GM21825 (cell line): ENCODE measurements around the gene STK26.
"Not testable (repeated sequence)": the region's sequence is repeated elsewhere in the genome, so short reads cannot be mapped to it uniquely, and the experiment has no call there.

Source experiments
- ATAC-seq: cut with Tn5 transposase; IDR thresholded peaks from one replicate; pipeline ENCODE4 v1.9.1; 2021; ENCODE audit warnings: mild to moderate bottlenecking, moderate library complexity; ENCODE audit not compliant: unreplicated experiment

STK26 gene

DNA sequence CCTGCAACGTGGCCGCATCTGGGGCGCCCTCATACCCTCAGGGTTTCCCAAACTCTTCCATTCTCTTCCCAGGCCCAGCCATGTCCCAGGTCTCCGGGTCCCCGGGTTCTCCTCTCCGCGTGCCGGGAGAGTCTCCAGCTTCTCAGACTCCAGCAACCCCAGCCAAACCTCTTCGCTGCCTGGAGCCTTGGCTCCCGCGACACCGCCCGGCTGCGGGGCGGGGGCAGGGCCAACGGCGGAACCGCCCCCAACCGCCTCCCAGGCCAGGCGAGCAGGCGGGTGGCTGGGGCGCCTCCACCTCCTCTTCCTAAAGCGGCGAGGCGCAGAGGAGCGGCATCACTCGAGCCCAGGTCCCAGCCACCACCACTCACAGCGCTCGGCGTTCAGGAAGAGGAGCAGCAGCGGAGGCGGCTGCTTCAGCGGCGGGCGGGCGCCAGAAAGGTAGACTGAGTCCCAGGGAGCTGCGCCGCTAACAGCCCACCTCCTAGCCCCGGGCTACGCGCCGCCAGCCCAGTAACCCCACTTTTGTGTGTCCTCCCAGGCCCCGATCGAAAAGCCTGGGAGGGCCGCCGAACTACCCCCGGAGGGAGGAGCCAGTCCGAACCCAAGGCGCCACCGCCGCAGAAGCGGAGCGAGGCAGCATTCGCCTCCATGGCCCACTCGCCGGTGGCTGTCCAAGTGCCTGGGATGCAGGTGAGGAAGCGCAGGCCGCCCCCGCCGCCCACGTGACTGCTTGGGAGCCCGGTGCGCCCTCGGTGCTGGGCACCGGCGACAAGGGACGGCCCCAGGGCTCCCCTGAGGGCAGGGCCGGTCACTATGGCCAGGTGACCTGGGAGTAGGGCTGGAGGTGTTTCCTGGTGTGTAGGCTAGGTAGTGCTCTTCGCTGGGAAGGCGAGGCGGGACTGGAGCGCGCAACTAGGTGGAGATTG lies at the start of gene STK26:
TSS of gene STK26 (plus strand) at position 336 of the 929 bp plus-strand sequence. CDS start at position 652, 316 bp downstream.
- peak; percentile 75 for ATAC-seq

DNA sequence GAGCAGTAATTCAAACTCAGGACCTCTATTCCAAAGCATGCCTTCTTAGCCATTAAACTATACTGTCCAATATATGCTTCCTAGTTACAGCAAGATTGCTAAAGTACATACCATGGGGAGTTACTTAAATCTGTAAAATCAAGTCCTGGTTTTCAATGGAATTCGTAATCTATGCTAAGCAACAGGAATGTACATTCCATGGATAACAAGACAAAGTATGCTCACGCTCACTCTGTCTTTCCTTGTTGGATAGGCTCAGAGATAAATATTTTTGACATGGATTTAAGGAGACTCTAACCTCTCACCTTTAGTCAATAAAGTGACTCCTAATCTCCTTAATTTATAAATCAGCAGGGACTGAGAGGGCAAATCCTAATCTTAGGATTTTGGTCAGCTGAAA lies 47.3 kb upstream of the STK26 start:
- no peak for ATAC-seq

DNA sequence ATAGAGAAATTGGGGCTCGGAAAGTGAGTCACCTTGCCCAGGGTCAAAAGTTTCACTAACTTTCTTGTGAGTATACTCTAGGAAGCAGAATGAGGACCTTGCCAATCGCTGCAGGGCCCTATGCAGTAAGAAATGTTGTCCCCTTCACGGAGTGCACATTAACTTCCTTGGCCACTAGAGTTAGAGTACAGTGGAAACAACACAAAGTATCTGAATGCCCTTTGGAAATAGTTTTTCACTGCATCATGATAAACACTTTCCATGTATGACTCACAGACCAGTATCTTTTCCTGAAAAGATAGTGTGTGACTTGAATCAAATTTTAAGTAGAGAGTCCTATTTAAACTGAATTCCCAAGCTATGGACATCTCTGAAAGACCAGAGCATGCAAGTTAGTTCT lies 45.5 kb upstream of the STK26 start:
- no peak for ATAC-seq

DNA sequence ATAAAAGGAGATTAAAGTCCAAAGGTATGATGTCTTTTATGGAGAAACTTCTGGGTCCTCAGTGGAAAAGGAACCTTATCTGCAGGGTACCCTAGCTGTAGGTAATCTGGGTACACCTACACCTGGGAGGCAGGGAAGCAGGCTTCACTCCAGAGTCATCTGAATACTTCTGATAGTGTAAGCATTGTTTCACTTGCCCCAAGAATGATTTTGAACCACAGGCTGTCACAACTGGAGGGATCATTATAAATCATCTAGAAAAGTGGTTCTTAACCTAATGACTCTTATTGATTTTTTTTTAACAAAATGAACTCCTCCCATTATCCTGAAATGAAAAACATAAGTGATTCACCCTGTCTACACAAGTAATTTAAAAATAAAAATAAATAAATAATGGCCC lies 44.0 kb upstream of the STK26 start:
- ATAC-seq, result no peak

DNA sequence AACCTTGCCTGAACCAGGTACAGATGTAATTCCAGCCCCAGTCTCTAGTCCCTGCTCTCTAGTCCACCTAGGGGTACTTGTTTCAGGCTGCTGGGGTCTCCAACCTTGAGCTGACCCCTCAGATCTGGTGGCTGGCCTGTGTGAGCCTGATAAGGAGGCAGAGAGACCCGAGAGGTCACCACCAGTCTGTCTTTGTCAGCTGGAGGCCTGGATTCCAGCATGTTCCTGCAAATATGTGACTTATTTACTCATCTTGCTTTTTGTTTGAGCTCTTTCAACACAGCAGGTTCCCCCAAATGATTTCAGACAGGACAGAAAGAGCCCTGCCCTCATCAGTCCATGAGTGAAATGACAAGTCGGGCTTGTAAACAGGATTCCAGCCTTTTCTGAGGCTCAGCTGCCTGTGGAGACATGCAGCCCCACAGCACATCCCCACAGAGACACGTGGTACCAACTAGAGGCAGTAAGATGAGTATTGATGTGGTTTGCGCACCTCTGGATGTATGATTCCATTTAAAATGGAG lies 37.5 kb upstream of the STK26 start:
- no peak for ATAC-seq

DNA sequence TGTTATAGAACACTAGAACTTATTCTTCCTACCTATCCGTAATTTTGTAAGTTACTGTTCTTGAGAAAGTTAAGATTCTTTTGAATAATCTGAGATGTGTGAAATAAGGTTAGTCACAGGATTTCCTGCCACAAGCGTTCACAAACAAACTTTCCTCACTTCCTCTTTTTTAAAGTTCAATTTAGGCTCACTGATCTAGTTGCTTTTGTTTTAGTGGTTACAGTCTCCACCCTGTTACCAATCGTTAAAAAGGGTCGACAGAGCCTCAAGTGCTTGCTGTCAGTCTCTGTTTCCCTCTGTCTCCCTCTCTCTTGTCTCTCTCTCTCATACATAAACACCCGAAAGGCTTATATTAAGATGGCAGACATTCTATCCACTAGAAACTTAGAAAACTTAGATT lies 35.9 kb upstream of the STK26 start:
- peak; percentile 98 for ATAC-seq

DNA sequence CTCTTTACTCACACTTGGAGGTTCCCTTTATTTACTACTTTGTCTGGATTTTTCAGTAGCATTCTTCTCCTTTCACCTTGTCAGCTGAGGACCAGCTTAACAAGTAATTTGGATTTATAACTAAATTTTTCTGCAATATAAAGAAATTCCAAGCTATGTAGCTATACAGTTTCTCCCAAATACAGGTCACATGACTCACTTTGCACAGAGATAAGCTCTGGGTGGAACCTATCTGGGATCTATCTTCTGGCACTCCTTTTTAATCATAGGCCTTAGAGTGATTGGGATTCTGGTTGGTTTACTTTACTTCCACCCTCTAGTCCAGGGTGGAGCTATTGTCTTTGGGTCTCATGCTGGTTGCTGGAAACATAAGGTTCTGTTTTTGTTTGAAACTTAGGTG lies 34.9 kb upstream of the STK26 start:
- no peak for ATAC-seq

DNA sequence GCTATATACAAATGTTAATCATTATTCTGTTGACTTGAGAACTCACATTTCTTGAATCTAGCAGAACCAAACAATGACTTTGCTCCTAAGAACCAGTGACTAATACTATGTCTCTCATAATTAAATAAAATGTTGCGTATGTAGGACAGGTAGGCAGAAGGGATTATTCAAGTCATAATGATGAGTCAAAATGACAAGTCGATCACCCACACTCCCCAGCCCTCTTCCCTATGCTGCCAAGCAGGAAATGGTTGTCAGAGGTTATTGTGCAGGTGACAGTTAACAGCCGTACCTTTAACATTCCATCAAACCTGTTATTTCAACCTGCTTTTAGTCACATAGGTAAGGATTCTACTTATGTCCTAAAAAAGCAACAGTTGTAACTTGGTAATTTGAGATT lies 22.0 kb upstream of the STK26 start:
- ATAC-seq, result no peak

DNA sequence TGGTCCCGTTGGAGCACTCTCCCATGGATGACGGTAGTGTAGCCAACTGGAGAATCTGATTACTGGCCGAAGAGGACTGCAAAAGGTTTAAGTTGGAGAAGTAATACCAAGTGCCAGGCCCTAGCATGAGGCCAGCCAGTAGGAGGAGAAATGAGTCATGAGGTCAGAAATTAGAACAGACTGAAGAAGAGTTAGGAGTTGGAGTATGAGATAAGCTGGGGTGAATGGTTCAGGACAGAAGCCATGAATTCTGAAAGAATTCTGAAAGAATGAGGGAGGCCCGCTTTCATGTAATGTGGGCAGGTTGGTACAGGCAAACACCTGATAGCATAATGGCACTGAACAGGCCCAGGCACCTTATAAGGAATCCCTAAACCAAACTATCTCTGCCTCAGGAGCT lies 18.4 kb upstream of the STK26 start:
- no peak for ATAC-seq

DNA sequence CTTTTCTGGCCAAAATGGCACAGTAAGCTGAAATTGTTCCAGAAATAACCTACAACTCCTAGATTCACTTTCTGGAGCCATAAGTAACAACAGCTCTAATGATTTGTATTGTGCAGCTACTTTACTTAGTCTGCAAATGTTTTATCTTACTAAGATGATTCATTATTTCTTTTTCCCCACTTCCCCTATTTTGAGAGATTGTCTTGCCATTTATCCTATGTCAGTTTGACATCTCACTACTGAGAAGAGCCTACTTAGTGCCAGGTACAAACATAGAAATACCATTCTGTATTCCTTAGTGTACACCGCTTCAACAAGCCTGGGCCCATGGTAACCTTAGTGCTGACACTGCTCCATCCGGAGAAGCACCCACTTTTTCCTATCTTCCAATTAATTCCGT lies 13.8 kb upstream of the STK26 start:
- no peak for ATAC-seq

DNA sequence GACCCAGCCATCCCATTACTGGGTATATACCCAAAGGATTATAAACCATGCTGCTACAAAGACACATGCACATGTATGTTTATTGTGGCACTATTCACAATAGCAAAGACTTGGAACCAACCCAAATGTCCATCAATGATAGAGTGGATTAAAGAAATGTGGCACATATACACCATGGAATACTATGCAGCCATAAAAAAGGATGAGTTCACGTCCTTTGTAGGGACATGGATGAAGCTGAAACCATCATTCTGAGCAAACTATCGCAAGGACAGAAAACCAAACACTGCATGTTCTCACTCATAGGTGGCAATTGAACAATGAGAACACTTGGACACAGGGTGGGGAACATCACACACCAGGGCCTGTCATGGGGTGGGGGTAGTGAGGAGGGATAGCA lies 12.9 kb upstream of the STK26 start:
- not testable (repeated sequence) for ATAC-seq

DNA sequence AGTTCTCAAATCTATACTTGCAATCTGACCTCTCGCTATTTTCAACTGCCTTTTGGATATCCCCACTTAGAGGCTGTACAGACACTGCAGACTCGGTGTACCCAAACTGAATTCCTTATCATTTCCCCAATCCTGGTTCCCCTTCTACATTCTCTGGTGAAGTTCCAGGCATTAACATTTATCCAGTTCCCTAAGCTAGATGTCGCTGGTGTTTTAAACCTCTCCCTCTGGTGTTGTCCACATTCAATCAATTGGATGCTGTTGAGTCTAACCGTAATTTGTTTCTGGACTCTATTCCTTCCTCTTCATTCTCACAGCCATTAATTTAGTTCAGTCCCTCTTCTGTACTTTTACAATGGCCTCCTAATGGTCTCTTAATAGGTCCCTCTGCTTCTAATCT lies 7.2 kb upstream of the STK26 start:
- no peak for ATAC-seq

DNA sequence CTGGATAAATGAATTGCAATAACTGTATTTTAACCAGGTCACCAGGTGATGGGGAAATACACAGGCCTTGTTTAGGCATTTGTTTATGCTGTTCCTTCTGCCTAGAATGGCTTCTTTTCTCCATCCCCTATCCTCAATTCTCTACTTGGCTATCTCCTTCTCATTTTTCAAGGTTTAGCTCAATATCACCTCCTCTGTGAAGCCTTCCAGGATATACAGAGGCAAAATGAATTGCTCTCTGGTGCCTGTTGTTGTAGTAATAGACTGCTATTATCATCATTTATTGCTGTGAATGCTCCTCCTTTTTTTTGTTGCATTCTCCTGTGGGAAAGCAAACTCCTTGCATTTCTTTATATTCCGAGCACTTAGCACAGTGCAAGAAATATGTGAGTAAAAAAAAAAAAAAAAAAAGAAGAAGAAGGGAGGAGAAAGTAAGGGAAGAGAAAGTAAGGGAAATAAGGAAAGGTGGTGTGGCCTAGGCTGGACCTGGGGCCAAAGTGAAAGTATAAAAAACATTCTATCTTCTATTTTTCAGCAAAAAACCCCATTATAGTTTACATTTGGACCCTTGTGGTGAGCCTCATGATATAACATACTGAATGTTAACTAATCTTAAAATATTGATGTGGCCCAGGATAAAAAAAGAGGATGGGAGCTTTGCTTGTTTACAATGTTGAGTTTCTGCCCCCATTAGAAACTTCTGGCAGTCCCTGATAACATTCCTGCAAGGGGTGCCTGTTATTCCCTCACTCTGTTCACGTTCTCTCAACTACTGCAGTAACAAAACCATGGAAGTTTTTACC lies 6.3 kb upstream of the STK26 start:
- no peak for ATAC-seq

DNA sequence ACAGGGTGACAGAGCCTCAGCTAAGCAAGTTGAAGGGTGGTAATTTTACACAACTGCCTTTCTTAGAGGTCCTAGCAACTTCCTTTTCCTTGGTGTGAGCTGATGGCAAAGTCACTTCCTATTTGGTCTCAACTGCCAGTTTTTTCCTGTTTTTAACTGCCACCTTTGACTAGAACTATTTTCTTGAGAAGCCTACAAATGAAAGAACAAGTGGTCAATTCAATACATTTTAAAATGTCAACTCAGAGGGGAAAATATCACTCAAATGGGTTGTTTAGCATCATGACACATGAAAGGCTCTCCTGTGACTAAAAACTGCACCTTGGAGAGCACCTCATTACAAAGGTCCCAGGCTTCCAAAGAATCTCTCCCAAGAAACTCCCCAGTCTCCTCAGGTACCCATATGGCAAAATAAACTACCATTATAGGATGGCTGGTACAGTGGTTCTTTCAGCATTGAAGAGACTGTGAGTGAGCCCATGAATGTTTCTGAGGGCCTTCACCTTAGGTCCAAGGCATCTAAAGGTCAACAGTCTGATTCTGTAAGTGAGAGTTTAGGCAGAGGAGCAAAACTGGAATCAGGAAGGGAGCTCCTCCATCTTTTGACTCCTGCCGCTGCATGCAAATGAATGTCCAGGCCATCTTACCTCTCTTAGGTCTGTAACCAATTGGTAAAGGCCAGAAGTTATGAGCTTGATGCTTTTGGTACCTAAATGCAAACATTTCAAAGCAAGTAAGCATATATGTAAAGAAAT lies 5.5 kb upstream of the STK26 start:
- ATAC-seq, result no peak

DNA sequence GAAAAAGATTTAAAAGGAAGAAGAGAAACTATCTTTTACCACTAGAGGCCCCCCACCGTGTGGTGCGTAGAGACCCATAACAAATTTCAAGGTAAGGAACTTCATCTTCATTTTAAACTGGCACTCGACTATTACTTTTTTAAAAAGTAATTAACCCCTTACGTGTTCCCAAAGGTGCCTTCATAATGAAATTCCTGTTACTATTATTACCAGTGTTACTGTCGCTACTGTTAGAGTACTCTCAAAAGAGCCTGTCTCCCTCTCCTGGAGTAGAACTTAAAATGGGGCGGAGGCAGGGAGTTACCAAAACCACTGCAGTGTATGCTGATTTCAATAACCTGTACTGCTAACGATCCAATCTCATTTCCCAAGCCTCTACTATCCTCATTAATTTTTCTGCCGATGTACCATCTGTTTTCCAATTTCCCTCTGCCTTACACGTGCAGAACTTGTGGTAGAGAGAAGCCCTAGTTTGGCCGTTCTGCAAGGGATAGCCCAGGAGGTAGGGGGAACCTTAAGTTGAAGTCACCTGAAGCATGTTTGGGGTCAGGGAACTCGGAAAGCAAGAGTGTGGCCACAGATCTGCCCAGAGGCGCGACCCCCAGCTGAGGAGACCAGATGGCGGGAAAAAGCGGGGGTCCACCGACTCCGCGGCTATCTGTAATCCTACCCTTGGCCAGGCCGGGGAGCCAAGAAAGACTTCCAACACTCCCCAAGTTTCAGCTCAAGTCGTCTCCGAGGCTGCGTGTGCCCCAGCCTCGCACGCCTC lies 720 bp upstream of the STK26 start:
- peak; percentile 1 for ATAC-seq

DNA sequence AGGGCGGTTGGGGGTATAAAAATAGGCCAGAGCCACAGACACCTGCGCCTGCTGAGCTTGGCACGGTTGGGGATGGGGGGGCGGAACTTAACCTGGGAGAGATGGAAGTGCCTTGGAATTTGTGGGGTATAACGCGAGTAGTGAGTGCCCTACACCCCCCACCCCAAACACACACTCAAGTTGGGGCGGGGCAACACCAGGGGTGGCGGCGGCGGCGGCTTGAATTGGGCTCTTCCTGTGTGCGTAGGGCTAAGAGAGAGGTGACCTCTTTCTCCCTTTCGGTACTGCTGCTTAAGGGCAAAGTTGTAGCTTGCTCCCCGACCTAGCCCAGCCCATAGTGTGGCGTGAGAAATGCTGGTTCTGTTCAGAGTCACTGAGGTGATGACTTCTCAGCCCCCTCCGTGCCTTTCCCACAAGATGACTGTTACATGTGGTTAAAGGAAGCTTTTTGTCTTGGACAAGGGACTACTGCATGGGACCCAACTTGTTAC lies 839 bp downstream of the STK26 start:
- ATAC-seq, result peak; percentile 44

DNA sequence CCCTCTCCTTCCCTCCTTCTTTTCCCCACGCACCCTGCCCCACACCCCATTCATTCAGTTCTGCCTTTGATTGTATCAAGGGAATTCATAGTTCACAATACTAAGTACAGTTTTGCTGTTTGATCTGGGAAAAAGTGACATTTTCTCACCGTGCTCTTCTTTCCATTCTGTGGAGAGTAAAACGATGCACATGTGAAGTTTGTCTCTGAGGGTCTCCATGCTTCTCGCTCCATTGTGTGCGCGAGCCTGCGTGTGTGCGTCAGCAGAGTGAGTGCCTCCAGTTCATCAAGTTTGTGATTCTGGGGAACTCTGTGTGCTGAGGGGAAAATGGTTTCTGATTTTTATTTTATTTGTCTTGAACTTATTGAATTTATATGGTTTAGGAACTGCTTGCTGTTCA lies 1.9 kb downstream of the STK26 start:
- ATAC-seq, result no peak

DNA sequence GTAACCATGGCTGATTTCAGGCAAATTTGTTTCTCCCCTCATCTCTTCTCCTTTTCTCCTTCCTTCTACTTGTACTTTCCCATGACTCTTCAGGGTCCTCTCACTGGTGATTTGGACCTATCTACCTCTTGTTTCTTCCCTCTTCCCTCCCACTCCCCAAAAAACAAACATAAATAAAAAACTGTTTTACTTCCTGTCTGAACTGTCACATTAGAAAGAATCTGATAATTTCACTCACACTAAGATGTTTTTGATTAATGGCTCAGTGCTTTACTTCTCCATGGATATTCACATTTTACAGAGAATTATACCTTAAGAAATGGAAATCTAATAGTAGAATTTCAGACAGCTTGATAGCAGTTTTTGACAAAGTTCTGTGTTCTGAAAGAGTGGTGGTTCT lies 7.2 kb downstream of the STK26 start:
- no peak for ATAC-seq

DNA sequence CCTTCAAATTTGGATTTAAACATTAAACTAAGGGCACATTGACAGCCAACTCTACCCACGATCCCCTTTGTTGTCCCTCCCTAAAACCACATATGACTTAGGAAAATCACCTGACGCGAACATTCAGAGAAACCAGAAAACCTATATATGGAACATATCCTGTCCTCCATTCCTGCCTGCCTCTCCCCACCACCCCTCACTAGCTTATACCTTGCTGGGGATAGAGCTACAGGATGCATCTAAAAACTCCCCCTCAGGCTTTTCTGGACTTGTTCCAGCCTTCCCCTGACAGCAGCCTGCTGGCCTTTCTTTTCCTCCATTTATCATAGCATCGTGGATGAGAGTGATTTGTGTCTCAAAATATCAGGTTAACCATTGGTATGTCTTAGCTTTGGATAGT lies 8.8 kb downstream of the STK26 start:
- ATAC-seq, result no peak

DNA sequence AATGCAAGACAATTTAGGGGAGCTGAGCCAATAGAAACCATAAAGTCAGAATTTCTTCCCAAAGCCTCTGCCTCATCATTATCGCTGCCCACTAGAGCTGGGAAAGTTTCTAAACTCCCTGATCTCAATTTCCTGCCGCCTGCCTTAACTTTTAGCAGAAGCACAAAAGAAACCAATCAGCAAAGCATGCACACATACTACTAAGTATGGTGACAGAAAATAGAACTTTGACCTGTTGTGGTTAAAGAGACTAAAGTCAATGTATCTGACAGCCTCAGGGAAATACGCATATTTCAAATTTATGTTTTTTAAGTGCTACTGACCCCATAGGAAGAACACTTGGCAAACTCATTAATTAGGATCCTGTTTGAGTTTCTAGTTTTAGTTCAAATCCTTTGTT lies 10.1 kb downstream of the STK26 start:
- no peak for ATAC-seq
